Measurements from ENCODE around the gene KCNQ1. TPM values are rescaled to one million over a fixed set of nuclear protein-coding genes. Genes with fewer than 3 reads are reported as not detected.

Gene KCNQ1
- total RNA-seq, 1 experiment from 2014 or later, result 2.3 TPM

DNA sequence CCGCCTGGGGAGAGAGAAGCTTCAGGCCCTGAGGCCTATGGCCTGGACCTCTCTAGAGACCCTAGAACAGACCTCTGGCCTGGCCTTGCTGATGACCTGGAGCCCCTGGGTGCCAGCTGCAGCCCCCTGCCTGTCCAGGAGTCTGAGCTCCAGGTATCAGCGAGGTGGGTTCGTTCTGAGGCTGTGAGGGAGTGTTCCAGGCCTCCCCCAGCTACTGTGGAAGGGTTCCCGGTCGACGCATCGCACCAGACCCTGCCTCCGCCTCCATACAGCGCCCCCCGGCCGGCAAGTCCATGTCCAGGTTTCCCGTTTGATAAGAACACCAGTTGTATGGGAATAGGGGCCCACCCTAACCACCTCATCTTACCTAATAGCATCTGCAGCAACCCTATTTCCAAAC is 111.1 kb downstream of the KCNQ1 start:
- no peak overlapping the region for H3K18ac ChIP-seq (ENCODE audit: insufficient read length, low read depth, low read length)
- H3K4me3 Mint-ChIP-seq, result no peak overlapping the region
- no peak overlapping the region for H3K27ac ChIP-seq (ENCODE audit: insufficient read length, low read depth, low read length)
- H3K4ac ChIP-seq (ENCODE audit: low read depth, low read length), result no peak overlapping the region
- H3K23ac ChIP-seq (ENCODE audit: insufficient read length, low read depth, low read length), result no peak overlapping the region
- peaks cover 2 to 9% of the 10 kb centered on the region in 2 experiments for H3K9me3 Mint-ChIP-seq
- no peak overlapping the region for H2BK12ac ChIP-seq (ENCODE audit: insufficient read length, low read depth, low read length)
- no peak for TF ChIP-seq CTCF (conservative IDR thresholded peaks at IDR 0.05)
- H2AFZ ChIP-seq (ENCODE audit: low read length), result no peak overlapping the region
- no peak overlapping the region for H2AK5ac ChIP-seq (ENCODE audit: insufficient read length, low read length)
- no peak overlapping the region; the same call in 1 of the 2 replicates for H3K14ac ChIP-seq (ENCODE audit: insufficient read depth, low read length)
- DNase-seq, result no peak
- peaks cover 90% of the 10 kb centered on the region for H3K27me3 Mint-ChIP-seq (ENCODE audit: low read depth)
- H2BK120ac ChIP-seq (ENCODE audit: low read depth, low read length, poor library complexity, severe bottlenecking), result no peak overlapping the region
- no peak overlapping the region for H4K91ac ChIP-seq (ENCODE audit: insufficient read length, low read depth, low read length)
- H3K9ac ChIP-seq (ENCODE audit: extremely low read depth, insufficient read length, low read length), result no peak overlapping the region
- peaks cover 6 to 16% of the 10 kb centered on the region in 2 experiments for H3K4me1 Mint-ChIP-seq
- H3K27me3 ChIP-seq (ENCODE audit: insufficient read depth, low read length), result peaks cover 17% of the 10 kb centered on the region; the same call in 1 of the 2 replicates
- no peaks in the 10 kb centered on the region for H3K79me1 ChIP-seq (ENCODE audit: insufficient read depth, low read depth, low read length, poor library complexity, severe bottlenecking)
- no peak overlapping the region for H4K8ac ChIP-seq (replicated peaks; ENCODE audit: insufficient read length, low read depth, low read length)
- no peak overlapping the region for H2BK15ac ChIP-seq (ENCODE audit: low read depth, low read length)
- no peak overlapping the region for H3K56ac ChIP-seq (ENCODE audit: insufficient read length, low read depth, low read length)
- H4K20me1 ChIP-seq (ENCODE audit: control insufficient read depth, insufficient read depth, insufficient read length), result no peaks in the 10 kb centered on the region
- no peak overlapping the region for H4K5ac ChIP-seq (ENCODE audit: insufficient read length, low read depth, low read length)
- H3K79me2 ChIP-seq (ENCODE audit: insufficient read depth, low read length), result no peaks in the 10 kb centered on the region
- H3K23me2 ChIP-seq (ENCODE audit: insufficient read length, low read depth, low read length, poor library complexity, severe bottlenecking), result no peaks in the 10 kb centered on the region
- H2BK5ac ChIP-seq (ENCODE audit: insufficient read length, low read length), result no peak overlapping the region
- WGBS (ENCODE audit: extremely low coverage, insufficient read length, low lambda C conversion rate), result no CpG with 5 or more reads among the region's 12 CpGs
- H3K27ac Mint-ChIP-seq, result no peak overlapping the region
- H3T11ph ChIP-seq (ENCODE audit: low read length), result no peak overlapping the region
- H3K4me2 ChIP-seq (ENCODE audit: insufficient read depth, insufficient read length, low read length), result no peak overlapping the region
- no peaks in the 10 kb centered on the region for H3K9me3 ChIP-seq (ENCODE audit: control insufficient read depth, low read depth, low read length)
- no peaks in the 10 kb centered on the region for H3K4me1 ChIP-seq (ENCODE audit: insufficient read depth, low read length)
- H3K36me3 Mint-ChIP-seq (ENCODE audit: insufficient read depth in 1 of 3, low read depth in 3 of 3), result peaks cover 0 to 9% (median 3%) of the 10 kb centered on the region in 3 experiments; a peak in 3 of 7 replicates
- H2BK20ac ChIP-seq (ENCODE audit: low read depth, low read length, poor library complexity, severe bottlenecking), result no peak overlapping the region

All from H9 (cell line).